Endothelial cell of umbilical vein (primary cell): ENCODE data around the gene SEMA3G.

Experiments
- CTCF ChIP-seq, 2 donors: IDR thresholded peaks; 1 replicate in 1 of 2; 2 replicates in 1 of 2; pipeline ENCODE4 v1.5.1; 2011; ENCODE audit warnings: low read length in 2 of 2, mild to moderate bottlenecking in 2 of 2, moderate library complexity in 2 of 2, control low read depth in 1 of 2, inconsistent platforms in 1 of 2, low read depth in 1 of 2; ENCODE audit not compliant: insufficient read depth in 1 of 2; ENCODE audit errors: extremely low read depth in 1 of 2
- EZH2 ChIP-seq: IDR thresholded peaks from 2 replicates; pipeline ENCODE4 v1.6.1; 2012; ENCODE audit warnings: borderline replicate concordance, low read depth, mild to moderate bottlenecking, moderate library complexity, low read length, inconsistent platforms; ENCODE audit not compliant: severe bottlenecking

- TF ChIP-seq CTCF (IDR thresholded peaks at IDR 0.05; ENCODE audit: extremely low read depth in 1 of 2, insufficient read depth in 1 of 2, low read depth in 1 of 2, low read length in 2 of 2) (no peak), EZH2 (no peak)
Observed at GRCh38 chr3:52477796-52478095, 32.8 kb upstream of the SEMA3G start.
